GM23338 (cell line): ENCODE data around the gene FRMD4A. TPM values are rescaled to one million over a fixed set of nuclear protein-coding genes. Genes with fewer than 3 reads are reported as not detected.

Experiments
- ATAC-seq: fragments of 200-7000 bp; cut with Tn5 transposase; 3 replicates; pipeline ENCODE4 v1.9.1; 2020
- DNase-seq: peaks from one replicate; pipeline ENCODE4 v3.0.0-alpha.2; 2015; ENCODE audit warnings: low spot score
- H2AFZ ChIP-seq: fragments of 200-600 bp; sonication (generic); 2 replicates; pipeline ENCODE4 v1.8.0; 2016; ENCODE audit warnings: antibody characterized with exemption, mild to moderate bottlenecking, moderate library complexity
- H3F3A ChIP-seq: fragments of 200-600 bp; sonication (generic); replicated peaks from 2 replicates; pipeline ENCODE4 v1.8.0; 2017; ENCODE audit warnings: antibody characterized with exemption, mixed run types, low read depth
- H3K27ac ChIP-seq: fragments of 200-600 bp; sonication (generic); 2 replicates; pipeline ENCODE4 v1.6.1; 2016; ENCODE audit warnings: low read depth
- H3K27me3 ChIP-seq: fragments of 200-600 bp; sonication (generic); 2 replicates; pipeline ENCODE4 v1.8.0; 2016; ENCODE audit warnings: mild to moderate bottlenecking, mixed run types, moderate library complexity; ENCODE audit not compliant: insufficient read depth
- H3K36me3 ChIP-seq: fragments of 200-600 bp; sonication (generic); 2 replicates; pipeline ENCODE4 v1.8.0; 2016; ENCODE audit warnings: mild to moderate bottlenecking; ENCODE audit not compliant: insufficient read depth
- H3K4me1 ChIP-seq: fragments of 200-600 bp; sonication (generic); 2 replicates; pipeline ENCODE4 v1.8.0; 2016; ENCODE audit warnings: mild to moderate bottlenecking, moderate library complexity; ENCODE audit not compliant: insufficient read depth
- H3K4me2 ChIP-seq: fragments of 200-600 bp; sonication (generic); 2 replicates; pipeline ENCODE4 v1.7.1; 2017; ENCODE audit warnings: mixed run types
- H3K4me3 ChIP-seq: fragments of 200-600 bp; sonication (generic); 2 replicates; pipeline ENCODE4 v1.6.1; 2016; ENCODE audit warnings: mixed run types
- H3K79me2 ChIP-seq: fragments of 200-600 bp; sonication (generic); replicated peaks from 2 replicates; pipeline ENCODE4 v1.8.0; 2017; ENCODE audit warnings: mild to moderate bottlenecking; ENCODE audit not compliant: insufficient read depth
- H3K9me2 ChIP-seq: fragments of 200-600 bp; sonication (generic); 2 replicates; pipeline ENCODE4 v1.8.0; 2017; ENCODE audit not compliant: insufficient read depth
- H4K20me1 ChIP-seq: fragments of 200-600 bp; sonication (generic); replicated peaks from 2 replicates; pipeline ENCODE4 v1.8.0; 2017; ENCODE audit warnings: mild to moderate bottlenecking; ENCODE audit not compliant: insufficient read depth
- H3K27ac Mint-ChIP-seq: 2 replicates; pipeline ENCODE4 v1.8.0; 2020; ENCODE audit warnings: inconsistent platforms, mild to moderate bottlenecking, moderate library complexity, mixed read lengths
- H3K27me3 Mint-ChIP-seq: 3 replicates; pipeline ENCODE4 v1.8.0; 2022; ENCODE audit warnings: low read depth, mild to moderate bottlenecking, moderate library complexity, mixed read lengths, inconsistent platforms; ENCODE audit not compliant: insufficient read depth, poor library complexity
- H3K36me3 Mint-ChIP-seq: 3 replicates; pipeline ENCODE4 v1.8.0; 2021; ENCODE audit warnings: low read depth, mild to moderate bottlenecking, inconsistent platforms, moderate library complexity, mixed read lengths
- H3K4me1 Mint-ChIP-seq: 3 replicates; pipeline ENCODE4 v1.8.0; 2020; ENCODE audit warnings: mild to moderate bottlenecking, inconsistent platforms, mixed read lengths
- H3K4me3 Mint-ChIP-seq: 3 replicates; pipeline ENCODE4 v1.8.0; 2021; ENCODE audit warnings: moderate library complexity, mild to moderate bottlenecking, inconsistent platforms, mixed read lengths
- H3K9me3 Mint-ChIP-seq: 3 replicates; pipeline ENCODE4 v1.8.0; 2020; ENCODE audit warnings: moderate library complexity, mild to moderate bottlenecking, inconsistent platforms, mixed read lengths
- CREB1 ChIP-seq: fragments of 250-450 bp; sonication (Bioruptor Pico); IDR thresholded peaks from 2 replicates; pipeline ENCODE4 v1.5.0; 2020; ENCODE audit warnings: low read depth, mild to moderate bottlenecking, moderate library complexity
- EZH2 ChIP-seq: fragments of 200-600 bp; sonication (generic); IDR thresholded peaks from one replicate; pipeline ENCODE4 v1.8.0; 2017; ENCODE audit warnings: antibody characterized with exemption, mild to moderate bottlenecking, low read depth; ENCODE audit not compliant: unreplicated experiment
- JUNB ChIP-seq: IDR thresholded peaks from one replicate; pipeline ENCODE4 v1.6.1; 2016; ENCODE audit warnings: antibody characterized with exemption; ENCODE audit not compliant: unreplicated experiment
- POLR2AphosphoS5 ChIP-seq: IDR thresholded peaks from 2 replicates; pipeline ENCODE4 v1.6.1; 2016; ENCODE audit warnings: antibody characterized with exemption, low read depth
- STAT1 ChIP-seq: IDR thresholded peaks from one replicate; pipeline ENCODE4 v1.6.1; 2016; ENCODE audit warnings: antibody characterized with exemption; ENCODE audit not compliant: unreplicated experiment
- polyA plus RNA-seq: library from polyadenylated mRNA; unstranded; fragments of >200 nt; fragmentation: Nextera tagmentation; extraction: Ambion mirVana; gene quantifications from 2 replicates; pipeline ENCODE4 v1.2.1, GENCODE V29; 2016
- total RNA-seq: library from RNA; depleted of rRNA; stranded (reverse); fragments of >200 nt; shearing (Covaris generic); gene quantifications from 2 replicates; pipeline ENCODE4 v1.2.3, GENCODE V29; 2014
- TF ChIP-seq, protein P1 (sequence below): IDR thresholded peaks from one replicate; pipeline ENCODE4 v1.6.1; 2018; ENCODE audit warnings: antibody characterized with exemption; ENCODE audit not compliant: unreplicated experiment
- TF ChIP-seq, protein P2 (sequence below): IDR thresholded peaks from 2 replicates; pipeline ENCODE4 v1.6.1; 2016; ENCODE audit warnings: antibody characterized with exemption

The FRMD4A gene
- total and polyA plus RNA-seq, 2 experiments from 2014 or later, result 14.0 to 20.1 TPM

DNA sequence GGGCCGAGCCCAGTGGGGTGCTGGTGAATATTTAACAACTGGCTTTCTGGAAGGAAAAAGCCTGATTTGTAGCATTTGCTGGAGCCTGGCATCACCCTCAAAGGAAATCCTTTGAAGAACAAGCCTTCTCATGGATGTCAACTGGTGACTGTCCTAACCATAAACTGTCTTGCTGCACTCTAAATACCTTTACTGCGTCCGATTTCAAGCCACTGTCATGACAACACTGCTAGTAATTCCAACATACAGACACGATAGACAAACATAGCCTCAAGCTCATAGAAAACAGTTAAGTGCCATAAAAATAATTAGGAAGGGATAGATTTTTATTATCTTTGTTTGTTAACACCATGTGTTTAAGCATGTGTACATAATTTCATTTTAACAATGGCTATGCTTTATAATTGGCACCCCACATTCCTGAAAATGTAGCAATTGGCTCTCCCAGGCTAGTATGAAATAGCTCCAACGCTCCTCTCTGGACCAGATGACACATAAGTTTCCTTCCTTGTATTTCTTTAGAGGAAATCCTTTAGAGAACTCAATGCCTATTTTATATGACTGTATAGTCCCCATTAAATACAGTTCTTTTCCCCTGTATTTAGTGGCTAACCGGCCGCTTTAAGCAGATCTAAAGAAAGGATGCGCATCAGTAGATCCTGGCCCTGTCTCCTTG is 470.6 kb downstream of the FRMD4A start:
- Histone ChIP-seq H2AFZ (no peak overlapping the region), H3K9me2 (no peaks in the 10 kb centered on the region), H3K27ac (no peak overlapping the region), H3K27me3 (no peaks in the 10 kb centered on the region), H3K4me1 (no peaks in the 10 kb centered on the region), H3K4me3 (no peak overlapping the region), H3K79me2 (peaks cover 7% of the 10 kb centered on the region), H3F3A (no peaks in the 10 kb centered on the region), H4K20me1 (0 out of 2 replicates have a peak, but pooled peaks cover 3% of the 10 kb centered on the region), H3K36me3 (no peaks in the 10 kb centered on the region), H3K4me2 (no peak overlapping the region)
- ATAC-seq (no peak), DNase-seq (no peak)
- Mint-ChIP-seq H3K27me3 (peaks cover 2% of the 10 kb centered on the region), H3K4me1 (peaks cover 2% of the 10 kb centered on the region; the same call in 2 of the 3 replicates), H3K9me3 (no peaks in the 10 kb centered on the region), H3K36me3 (no peaks in the 10 kb centered on the region), H3K4me3 (no peak overlapping the region), H3K27ac (no peak overlapping the region)
- TF ChIP-seq, protein P1, sequence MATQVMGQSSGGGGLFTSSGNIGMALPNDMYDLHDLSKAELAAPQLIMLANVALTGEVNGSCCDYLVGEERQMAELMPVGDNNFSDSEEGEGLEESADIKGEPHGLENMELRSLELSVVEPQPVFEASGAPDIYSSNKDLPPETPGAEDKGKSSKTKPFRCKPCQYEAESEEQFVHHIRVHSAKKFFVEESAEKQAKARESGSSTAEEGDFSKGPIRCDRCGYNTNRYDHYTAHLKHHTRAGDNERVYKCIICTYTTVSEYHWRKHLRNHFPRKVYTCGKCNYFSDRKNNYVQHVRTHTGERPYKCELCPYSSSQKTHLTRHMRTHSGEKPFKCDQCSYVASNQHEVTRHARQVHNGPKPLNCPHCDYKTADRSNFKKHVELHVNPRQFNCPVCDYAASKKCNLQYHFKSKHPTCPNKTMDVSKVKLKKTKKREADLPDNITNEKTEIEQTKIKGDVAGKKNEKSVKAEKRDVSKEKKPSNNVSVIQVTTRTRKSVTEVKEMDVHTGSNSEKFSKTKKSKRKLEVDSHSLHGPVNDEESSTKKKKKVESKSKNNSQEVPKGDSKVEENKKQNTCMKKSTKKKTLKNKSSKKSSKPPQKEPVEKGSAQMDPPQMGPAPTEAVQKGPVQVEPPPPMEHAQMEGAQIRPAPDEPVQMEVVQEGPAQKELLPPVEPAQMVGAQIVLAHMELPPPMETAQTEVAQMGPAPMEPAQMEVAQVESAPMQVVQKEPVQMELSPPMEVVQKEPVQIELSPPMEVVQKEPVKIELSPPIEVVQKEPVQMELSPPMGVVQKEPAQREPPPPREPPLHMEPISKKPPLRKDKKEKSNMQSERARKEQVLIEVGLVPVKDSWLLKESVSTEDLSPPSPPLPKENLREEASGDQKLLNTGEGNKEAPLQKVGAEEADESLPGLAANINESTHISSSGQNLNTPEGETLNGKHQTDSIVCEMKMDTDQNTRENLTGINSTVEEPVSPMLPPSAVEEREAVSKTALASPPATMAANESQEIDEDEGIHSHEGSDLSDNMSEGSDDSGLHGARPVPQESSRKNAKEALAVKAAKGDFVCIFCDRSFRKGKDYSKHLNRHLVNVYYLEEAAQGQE, result no peak
- no peak for TF ChIP-seq JUNB
- TF ChIP-seq CREB1 (CRISPR knock-in tag), result no peak
- TF ChIP-seq, protein P2, sequence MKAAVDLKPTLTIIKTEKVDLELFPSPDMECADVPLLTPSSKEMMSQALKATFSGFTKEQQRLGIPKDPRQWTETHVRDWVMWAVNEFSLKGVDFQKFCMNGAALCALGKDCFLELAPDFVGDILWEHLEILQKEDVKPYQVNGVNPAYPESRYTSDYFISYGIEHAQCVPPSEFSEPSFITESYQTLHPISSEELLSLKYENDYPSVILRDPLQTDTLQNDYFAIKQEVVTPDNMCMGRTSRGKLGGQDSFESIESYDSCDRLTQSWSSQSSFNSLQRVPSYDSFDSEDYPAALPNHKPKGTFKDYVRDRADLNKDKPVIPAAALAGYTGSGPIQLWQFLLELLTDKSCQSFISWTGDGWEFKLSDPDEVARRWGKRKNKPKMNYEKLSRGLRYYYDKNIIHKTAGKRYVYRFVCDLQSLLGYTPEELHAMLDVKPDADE, result no peak
- TF ChIP-seq EZH2, result no peak
- TF ChIP-seq POLR2AphosphoS5, result no peak

DNA sequence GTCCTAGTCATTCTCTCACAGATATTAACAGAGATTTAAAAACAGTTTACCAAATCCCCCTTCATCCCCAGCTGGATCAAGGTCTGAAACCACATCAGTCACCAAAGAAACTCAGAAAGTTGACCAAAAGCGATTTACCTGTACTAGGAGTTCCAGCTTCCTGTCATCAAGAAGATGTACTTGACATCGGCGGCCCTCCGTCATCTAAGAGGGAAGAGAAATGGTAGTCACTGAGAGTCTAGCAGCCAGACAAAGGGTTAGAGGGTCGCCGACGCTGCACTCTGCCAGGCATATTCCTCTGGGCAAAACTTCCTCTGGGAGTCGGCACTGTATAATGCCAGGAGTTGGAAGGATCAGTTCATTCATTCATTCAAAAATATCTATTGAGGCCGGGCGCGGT is 472.0 kb downstream of the FRMD4A start:
- Mint-ChIP-seq H3K36me3 (no peaks in the 10 kb centered on the region), H3K27ac (no peak overlapping the region)

More for the DNA sequence above, 472.0 kb downstream of the FRMD4A start:
- Histone ChIP-seq H3K9me2 (no peaks in the 10 kb centered on the region), H3K79me2 (no peaks in the 10 kb centered on the region), H3K27ac (no peak overlapping the region), H4K20me1 (0 out of 2 replicates have a peak, but pooled peaks cover 3% of the 10 kb centered on the region), H3F3A (no peaks in the 10 kb centered on the region), H3K4me2 (no peak overlapping the region), H3K27me3 (no peaks in the 10 kb centered on the region), H2AFZ (no peak overlapping the region), H3K4me3 (no peak overlapping the region), H3K36me3 (no peaks in the 10 kb centered on the region), H3K4me1 (no peaks in the 10 kb centered on the region)
- Mint-ChIP-seq H3K4me1 (peaks cover 2% of the 10 kb centered on the region; the same call in 2 of the 3 replicates), H3K4me3 (no peak overlapping the region), H3K9me3 (no peaks in the 10 kb centered on the region), H3K27me3 (peaks cover 2% of the 10 kb centered on the region)
- DNase-seq (no peak), ATAC-seq (no peak)
- TF ChIP-seq, protein P1, result no peak
- TF ChIP-seq EZH2, result no peak
- no peak for TF ChIP-seq CREB1 (CRISPR knock-in tag)
- TF ChIP-seq, protein P2, result no peak
- TF ChIP-seq JUNB, result no peak
- no peak for TF ChIP-seq STAT1
